Ascending aorta (tissue), 2 donors: ENCODE results near the gene COL15A1. TPM values are rescaled to one million over a fixed set of nuclear protein-coding genes. Genes with fewer than 3 reads are reported as not detected.

Experiments
- DNase-seq, 2 donors: peaks; one replicate each; pipeline ENCODE4 v3.0.0-alpha.2; 2019; ENCODE audit warnings: low spot score in 2 of 2
- H3K27ac ChIP-seq, 2 donors: fragments of 200-600 bp; sonication (generic); one replicate each; pipeline ENCODE4 v1.5.1; 2016 to 2017; ENCODE audit warnings: mild to moderate bottlenecking in 1 of 2
- H3K27me3 ChIP-seq: fragments of 200-600 bp; sonication (generic); one replicate; pipeline ENCODE4 v1.5.1; 2017
- H3K36me3 ChIP-seq, 2 donors: fragments of 200-600 bp; sonication (generic); one replicate each; pipeline ENCODE4 v1.5.1; 2016
- H3K4me1 ChIP-seq, 2 donors: fragments of 200-600 bp; sonication (generic); one replicate each; pipeline ENCODE4 v1.5.1; 2016 to 2017; ENCODE audit warnings: mild to moderate bottlenecking in 1 of 2
- H3K4me3 ChIP-seq, 2 donors: fragments of 200-600 bp; sonication (generic); one replicate each; pipeline ENCODE4 v1.5.1; 2016 to 2017; ENCODE audit warnings: mild to moderate bottlenecking in 1 of 2
- H3K9me3 ChIP-seq, 2 donors: fragments of 200-600 bp; sonication (generic); one replicate each; pipeline ENCODE4 v1.5.1; 2016
- intact Hi-C: fragments of 100-400 bp; cut with DNase I; formaldehyde crosslinking; loops from one replicate; pipeline ENCODE4 v1.15.1; 2023
- total RNA-seq: library from RNA; depleted of rRNA; stranded (reverse); fragments of >200 nt; gene quantifications from one replicate; pipeline ENCODE4 v1.1.0, GENCODE V29; 2016
- TF ChIP-seq, protein P1 (sequence below), 3 experiments: fragments of 200-600 bp in 2 of 3; fragments of 450-650 bp in 1 of 3; sonication (generic) in 2 of 3; IDR thresholded peaks; one replicate each; pipeline ENCODE4 v1.5.1; 2016 to 2019; ENCODE audit warnings: antibody characterized with exemption in 3 of 3, mild to moderate bottlenecking in 1 of 3, moderate library complexity in 1 of 3

COL15A1 gene
- total RNA-seq, 1 donor from 2014 or later: 58.6 TPM

DNA sequence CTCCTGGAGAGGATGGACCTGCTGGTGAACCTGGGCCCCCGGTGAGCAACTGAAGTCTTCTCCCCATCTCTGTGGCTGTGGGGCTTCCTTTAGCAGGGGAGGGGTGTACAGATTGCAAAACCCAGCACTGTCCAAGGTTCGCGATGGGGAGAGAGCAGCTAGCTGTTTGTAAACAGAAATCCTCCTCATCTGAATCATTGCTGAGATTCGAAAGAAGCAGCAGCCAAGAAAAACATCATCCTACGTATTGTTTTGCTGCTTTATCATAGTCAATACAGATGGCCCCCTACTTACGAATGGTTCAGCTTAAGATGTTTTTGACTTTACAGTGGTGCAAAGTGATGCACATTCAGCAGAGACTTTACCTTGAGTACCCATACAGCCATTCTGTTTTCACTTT, 81.3 kb downstream of the COL15A1 start:
- Histone ChIP-seq H3K27ac (no peak overlapping the region), H3K9me3 (no peaks in the 10 kb centered on the region), H3K4me1 (peaks cover 0 to 10% of the 10 kb centered on the region in 2 donors), H3K4me3 (no peak overlapping the region), H3K36me3 (no peaks in the 10 kb centered on the region), H3K27me3 (no peaks in the 10 kb centered on the region)
- DNase-seq: no peak
- intact Hi-C loops: no loop called here
- TF ChIP-seq, protein P1, sequence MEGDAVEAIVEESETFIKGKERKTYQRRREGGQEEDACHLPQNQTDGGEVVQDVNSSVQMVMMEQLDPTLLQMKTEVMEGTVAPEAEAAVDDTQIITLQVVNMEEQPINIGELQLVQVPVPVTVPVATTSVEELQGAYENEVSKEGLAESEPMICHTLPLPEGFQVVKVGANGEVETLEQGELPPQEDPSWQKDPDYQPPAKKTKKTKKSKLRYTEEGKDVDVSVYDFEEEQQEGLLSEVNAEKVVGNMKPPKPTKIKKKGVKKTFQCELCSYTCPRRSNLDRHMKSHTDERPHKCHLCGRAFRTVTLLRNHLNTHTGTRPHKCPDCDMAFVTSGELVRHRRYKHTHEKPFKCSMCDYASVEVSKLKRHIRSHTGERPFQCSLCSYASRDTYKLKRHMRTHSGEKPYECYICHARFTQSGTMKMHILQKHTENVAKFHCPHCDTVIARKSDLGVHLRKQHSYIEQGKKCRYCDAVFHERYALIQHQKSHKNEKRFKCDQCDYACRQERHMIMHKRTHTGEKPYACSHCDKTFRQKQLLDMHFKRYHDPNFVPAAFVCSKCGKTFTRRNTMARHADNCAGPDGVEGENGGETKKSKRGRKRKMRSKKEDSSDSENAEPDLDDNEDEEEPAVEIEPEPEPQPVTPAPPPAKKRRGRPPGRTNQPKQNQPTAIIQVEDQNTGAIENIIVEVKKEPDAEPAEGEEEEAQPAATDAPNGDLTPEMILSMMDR (IDR thresholded peaks at IDR 0.05): no peak

GRCh38 chr9:99025616-99026270, 82.0 kb downstream of the COL15A1 start:
- TF ChIP-seq, protein P1 (IDR thresholded peaks at IDR 0.05): no peak
- H3K27ac ChIP-seq: no peak overlapping the region
- no peaks in the 10 kb centered on the region for H3K36me3 ChIP-seq

GRCh38 chr9:99026271-99026955, 82.7 kb downstream of the COL15A1 start:
- no peak overlapping the region for H3K4me3 ChIP-seq
- H3K27ac ChIP-seq: no peak overlapping the region
- no peaks in the 10 kb centered on the region for H3K27me3 ChIP-seq
- no peaks in the 10 kb centered on the region for H3K9me3 ChIP-seq
- H3K36me3 ChIP-seq: no peaks in the 10 kb centered on the region
- peaks cover 0 to 4% of the 10 kb centered on the region in 2 donors for H3K4me1 ChIP-seq
- intact Hi-C loops: no loop called here
- no peak for DNase-seq
- TF ChIP-seq, protein P1 (IDR thresholded peaks at IDR 0.05): no peak

More at GRCh38 chr9:99025616-99026270, 82.0 kb downstream of the COL15A1 start:
- Histone ChIP-seq H3K4me3 (no peak overlapping the region), H3K9me3 (no peaks in the 10 kb centered on the region), H3K4me1 (peaks cover 0 to 4% of the 10 kb centered on the region in 2 donors), H3K27me3 (no peaks in the 10 kb centered on the region)
- intact Hi-C loops: no loop called here
- no peak for DNase-seq

GRCh38 chr9:99026956-99027298, 83.2 kb downstream of the COL15A1 start:
- no peak for DNase-seq
- peaks cover 0 to 4% of the 10 kb centered on the region in 2 donors for H3K4me1 ChIP-seq
- no peaks in the 10 kb centered on the region for H3K9me3 ChIP-seq
- TF ChIP-seq, protein P1 (IDR thresholded peaks at IDR 0.05): no peak
- intact Hi-C loops: no loop called here
- no peaks in the 10 kb centered on the region for H3K36me3 ChIP-seq
- H3K4me3 ChIP-seq: no peak overlapping the region
- H3K27me3 ChIP-seq: no peaks in the 10 kb centered on the region
- no peak overlapping the region for H3K27ac ChIP-seq

DNA sequence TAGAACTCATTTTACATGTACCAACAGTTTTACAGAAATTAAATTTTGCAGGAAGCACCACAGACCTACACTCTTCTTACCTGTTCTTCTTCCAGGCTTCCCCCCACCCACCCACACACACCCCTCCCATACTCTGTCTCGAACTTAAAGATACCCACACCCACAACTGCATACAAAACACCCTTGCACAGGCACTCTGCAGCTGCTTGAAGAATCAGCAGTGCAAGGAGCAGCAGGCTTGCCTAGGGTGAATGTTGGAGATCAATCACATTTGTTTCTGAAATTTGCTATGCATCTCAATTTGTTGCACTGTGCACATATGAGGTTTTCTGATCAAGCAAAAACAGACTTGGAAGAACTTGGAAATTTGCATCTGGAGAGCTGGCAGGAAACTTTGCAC, 83.7 kb downstream of the COL15A1 start:
- peaks cover 0 to 4% of the 10 kb centered on the region in 2 donors for H3K4me1 ChIP-seq
- DNase-seq: no peak
- H3K9me3 ChIP-seq: no peaks in the 10 kb centered on the region
- TF ChIP-seq, protein P1 (IDR thresholded peaks at IDR 0.05): no peak
- no peaks in the 10 kb centered on the region for H3K27me3 ChIP-seq
- intact Hi-C loops: no loop called here
- H3K27ac ChIP-seq: no peak overlapping the region
- H3K36me3 ChIP-seq: no peaks in the 10 kb centered on the region
- H3K4me3 ChIP-seq: no peak overlapping the region
